CMK (cell line): ENCODE data around the gene ARHGAP42.

Experiments
- DNase-seq: peaks from one replicate; pipeline ENCODE4 v3.0.0-alpha.2; 2010; ENCODE audit warnings: low read depth

Gene ARHGAP42

GRCh38 chr11:100922121-100922520 lies 235.0 kb downstream of the ARHGAP42 start:
- DNase-seq = no peak

- no peak for DNase-seq
Observed at GRCh38 chr11:100923555-100923954, 236.5 kb downstream of the ARHGAP42 start.

GRCh38 chr11:100925935-100926334 lies 238.8 kb downstream of the ARHGAP42 start:
- DNase-seq = no peak

GRCh38 chr11:100927579-100927978 lies 240.5 kb downstream of the ARHGAP42 start:
- DNase-seq = no peak

GRCh38 chr11:100928426-100928825 lies 241.3 kb downstream of the ARHGAP42 start:
- DNase-seq = no peak

- DNase-seq = no peak
Observed at GRCh38 chr11:100929377-100929776, 242.3 kb downstream of the ARHGAP42 start.

- DNase-seq = no peak
Observed at GRCh38 chr11:100930185-100930778, 243.2 kb downstream of the ARHGAP42 start.

GRCh38 chr11:100932474-100933100 lies 245.5 kb downstream of the ARHGAP42 start:
- no peak for DNase-seq

GRCh38 chr11:100936781-100937180 lies 249.7 kb downstream of the ARHGAP42 start:
- no peak for DNase-seq

- no peak for DNase-seq
Observed at GRCh38 chr11:100939571-100939970, 252.5 kb downstream of the ARHGAP42 start.

- no peak for DNase-seq
Observed at GRCh38 chr11:100940111-100940510, 253.0 kb downstream of the ARHGAP42 start.

GRCh38 chr11:100941033-100941432 lies 253.9 kb downstream of the ARHGAP42 start:
- DNase-seq = no peak

- no peak for DNase-seq
Observed at GRCh38 chr11:100942016-100942415, 254.9 kb downstream of the ARHGAP42 start.

- DNase-seq = no peak
Observed at GRCh38 chr11:100948936-100949335, 261.8 kb downstream of the ARHGAP42 start.

GRCh38 chr11:100949443-100949842 lies 262.4 kb downstream of the ARHGAP42 start:
- no peak for DNase-seq

- DNase-seq = no peak
Observed at GRCh38 chr11:100955318-100955717, 268.2 kb downstream of the ARHGAP42 start.

- DNase-seq = no peak
Observed at GRCh38 chr11:100956351-100956750, 269.3 kb downstream of the ARHGAP42 start.

GRCh38 chr11:100957499-100957898 lies 270.4 kb downstream of the ARHGAP42 start:
- DNase-seq = no peak

GRCh38 chr11:100961633-100962032 lies 274.5 kb downstream of the ARHGAP42 start:
- DNase-seq = no peak

GRCh38 chr11:100963375-100963774 lies 276.3 kb downstream of the ARHGAP42 start:
- no peak for DNase-seq

- DNase-seq = no peak
Observed at GRCh38 chr11:100964435-100964834, 277.3 kb downstream of the ARHGAP42 start.

- no peak for DNase-seq
Observed at GRCh38 chr11:100965346-100965745, 278.3 kb downstream of the ARHGAP42 start.

GRCh38 chr11:100966366-100966765 lies 279.3 kb downstream of the ARHGAP42 start:
- DNase-seq = no peak

- DNase-seq = no peak
Observed at GRCh38 chr11:100969008-100969407, 281.9 kb downstream of the ARHGAP42 start.
